ENCODE data around the gene IL1RAP.

Gene IL1RAP

DNA sequence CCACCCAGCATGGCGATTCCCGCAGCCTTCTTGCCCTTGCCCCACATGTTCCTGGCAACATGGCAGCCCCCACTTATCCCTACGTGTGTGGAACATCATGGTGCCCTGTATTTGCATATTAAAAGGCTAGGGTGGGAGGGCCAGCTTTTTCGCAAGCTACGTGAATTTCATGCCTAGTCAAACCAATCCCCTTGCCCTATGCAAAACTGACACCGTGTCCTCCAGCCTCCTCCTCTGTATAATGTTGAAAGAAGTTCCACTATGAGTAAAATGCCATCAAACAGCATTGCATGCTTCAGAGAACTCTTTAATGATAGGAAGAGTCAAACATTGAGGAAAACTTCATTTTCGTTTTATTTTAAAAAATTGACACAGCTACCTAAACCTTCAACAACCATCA is 170.9 kb downstream of the IL1RAP start:
- in situ Hi-C loops (cut with HindIII; ENCODE audit: low sequenced_read_pairs) = no loop called here
- H3K4me3 ChIP-seq (ENCODE audit: low read depth, low read length) = no peak overlapping the region
- DNase-seq (ENCODE audit: low read depth, low spot score) = no peak
- TF ChIP-seq CTCF (IDR thresholded peaks at IDR 0.05; ENCODE audit: low read depth, low read length) = no peak

DNA sequence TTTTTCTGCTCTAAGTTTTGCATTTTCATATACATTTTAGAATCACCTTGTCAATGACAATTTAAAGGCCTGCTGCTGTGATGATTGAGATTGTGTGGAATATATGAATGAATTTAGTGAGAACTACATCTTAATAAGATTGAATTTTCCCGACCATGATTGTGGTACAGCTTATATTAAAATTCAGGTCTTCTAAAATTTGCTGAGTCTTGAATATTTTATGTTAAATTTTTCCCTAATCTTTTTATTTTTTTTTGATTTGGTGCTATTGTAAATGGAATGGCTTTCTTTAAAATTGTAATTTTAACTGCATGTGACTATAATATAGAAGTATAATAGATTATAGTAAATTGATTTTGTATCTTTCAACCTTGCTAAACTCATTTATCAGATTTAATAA is 172.1 kb downstream of the IL1RAP start:
- no peak overlapping the region for H3K4me3 ChIP-seq (ENCODE audit: low read depth, low read length)
- in situ Hi-C loops (cut with HindIII; ENCODE audit: low sequenced_read_pairs) = no loop called here
- TF ChIP-seq CTCF (IDR thresholded peaks at IDR 0.05; ENCODE audit: low read depth, low read length) = no peak
- DNase-seq (ENCODE audit: low read depth, low spot score) = no peak

DNA sequence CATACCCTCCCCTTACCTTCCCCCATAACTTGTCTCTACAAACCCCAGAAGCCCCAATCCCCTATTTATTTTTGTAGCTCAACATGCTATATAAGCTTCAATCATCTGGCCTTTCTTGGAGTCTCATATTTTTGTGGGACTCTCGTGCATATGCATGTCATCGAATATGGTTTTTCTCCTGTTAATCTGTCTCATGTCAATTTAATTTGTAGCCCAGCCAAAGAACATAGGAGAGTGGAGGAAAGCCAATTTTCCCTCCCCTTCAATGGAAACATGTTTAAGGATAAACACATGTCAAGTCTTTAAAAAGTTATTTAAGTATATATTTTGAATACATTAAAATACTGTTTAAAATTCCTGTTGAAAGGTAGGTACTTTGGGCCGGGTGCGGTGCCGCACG is 176.4 kb downstream of the IL1RAP start:
- no peak for DNase-seq (ENCODE audit: low read depth, low spot score)
- in situ Hi-C loops (cut with HindIII; ENCODE audit: low sequenced_read_pairs) = no loop called here
- TF ChIP-seq CTCF (IDR thresholded peaks at IDR 0.05; ENCODE audit: low read depth, low read length) = no peak
- H3K4me3 ChIP-seq (ENCODE audit: low read depth, low read length) = no peak overlapping the region

DNA sequence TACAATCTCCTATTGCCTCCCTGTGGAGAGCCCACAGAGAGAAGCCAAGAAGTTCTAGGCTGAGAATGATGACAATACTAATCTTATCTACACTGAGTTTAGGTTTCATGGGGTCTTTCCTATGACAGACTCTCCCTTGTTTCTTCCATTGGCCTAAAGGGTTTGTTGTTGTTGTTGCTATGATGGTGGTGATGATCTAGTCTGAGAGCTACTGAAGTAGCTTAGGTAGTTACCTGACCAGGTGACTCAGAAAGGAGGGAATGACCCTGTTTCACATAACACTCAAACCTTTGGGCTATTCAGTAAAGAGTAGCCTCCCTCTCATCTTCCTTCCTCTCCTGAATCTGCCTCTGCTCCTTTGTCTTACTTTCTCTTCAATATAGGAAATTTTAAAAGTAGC is 178.4 kb downstream of the IL1RAP start:
- no peak for TF ChIP-seq CTCF (IDR thresholded peaks at IDR 0.05; ENCODE audit: low read depth, low read length)
- H3K4me3 ChIP-seq (ENCODE audit: low read depth, low read length) = no peak overlapping the region

GRCh38 chr3:190694335-190695001 is 180.6 kb downstream of the IL1RAP start:
- DNase-seq (ENCODE audit: low read depth, low spot score) = no peak
- in situ Hi-C loops (cut with HindIII; ENCODE audit: low sequenced_read_pairs) = no loop called here
- no peak overlapping the region for H3K4me3 ChIP-seq (ENCODE audit: low read depth, low read length)
- no peak for TF ChIP-seq CTCF (IDR thresholded peaks at IDR 0.05; ENCODE audit: low read depth, low read length)

More for the DNA sequence above, 178.4 kb downstream of the IL1RAP start:
- DNase-seq (ENCODE audit: low read depth, low spot score) = no peak
- in situ Hi-C loops (cut with HindIII; ENCODE audit: low sequenced_read_pairs) = no loop called here

DNA sequence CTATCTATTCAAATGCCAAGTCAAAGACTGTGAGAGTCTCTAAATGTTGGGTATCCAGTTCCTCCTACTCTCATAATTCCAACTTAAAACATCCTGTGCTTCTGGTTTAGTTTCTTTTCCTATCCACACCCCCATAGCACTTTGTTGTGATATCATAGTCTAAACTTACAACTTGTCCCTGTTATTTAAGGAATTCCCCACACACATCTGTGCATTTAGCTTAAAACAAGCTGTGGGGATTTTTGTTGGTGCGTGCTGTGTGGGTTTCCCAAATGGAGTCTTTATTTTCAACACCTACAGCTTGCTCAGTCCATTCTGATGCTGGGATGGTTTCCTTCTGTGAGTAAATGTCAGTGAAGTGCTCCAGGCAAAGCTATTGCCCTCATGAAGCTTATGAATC is 181.3 kb downstream of the IL1RAP start:
- no peak for TF ChIP-seq CTCF (IDR thresholded peaks at IDR 0.05; ENCODE audit: low read depth, low read length)
- in situ Hi-C loops (cut with HindIII; ENCODE audit: low sequenced_read_pairs) = no loop called here
- DNase-seq (ENCODE audit: low read depth, low spot score) = no peak
- no peak overlapping the region for H3K4me3 ChIP-seq (ENCODE audit: low read depth, low read length)
